HEK293 (cell line): ENCODE results near the gene TRIM2.

ENCODE experiments used
- KLF10 ChIP-seq: fragments of 450-650 bp; IDR thresholded peaks from 2 replicates; pipeline ENCODE4 v1.5.1; 2018; ENCODE audit warnings: missing biosample characterization, mild to moderate bottlenecking, missing genetic modification characterization
- ZNF175 ChIP-seq: fragments of 450-650 bp; formaldehyde crosslinking; IDR thresholded peaks from 2 replicates; pipeline ENCODE4 v1.5.1; 2016; ENCODE audit warnings: missing biosample characterization, missing genetic modification characterization
- TF ChIP-seq, protein P1 (sequence below): fragments of 450-650 bp; formaldehyde crosslinking; IDR thresholded peaks from 2 replicates; pipeline ENCODE4 v1.5.1; 2016; ENCODE audit warnings: missing biosample characterization, missing genetic modification characterization
- TF ChIP-seq, protein P2 (sequence below): fragments of 450-650 bp; formaldehyde crosslinking; IDR thresholded peaks from 2 replicates; pipeline ENCODE4 v1.5.1; 2016; ENCODE audit warnings: missing biosample characterization, missing genetic modification characterization
- TF ChIP-seq, protein P3 (sequence below): fragments of 450-650 bp; formaldehyde crosslinking; IDR thresholded peaks from 2 replicates; pipeline ENCODE4 v1.5.1; 2016; ENCODE audit warnings: missing biosample characterization, missing genetic modification characterization

DNA sequence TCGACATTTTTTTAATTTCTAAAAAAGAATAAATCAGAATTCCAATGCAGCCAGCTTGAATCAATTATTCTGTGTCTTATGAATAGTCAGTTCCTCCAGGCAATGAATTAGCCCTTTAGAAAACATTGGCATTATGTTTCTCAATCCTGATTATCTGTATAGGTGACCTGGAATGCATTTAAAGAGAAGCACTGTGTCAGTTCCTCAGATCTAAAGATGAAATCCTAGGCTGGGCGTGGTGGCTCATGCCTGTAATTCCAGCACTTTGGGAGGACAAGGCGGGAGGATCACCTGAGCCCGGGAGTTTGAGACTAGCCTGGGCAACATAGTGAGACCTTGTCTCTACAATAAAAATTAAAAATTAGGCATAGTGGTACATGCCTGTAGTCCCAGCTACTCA lies 183.7 kb downstream of the TRIM2 start:
- TF ChIP-seq KLF10 (tag by site-specific recombination): no peak
- TF ChIP-seq ZNF175 (tag by site-specific recombination): no peak
- TF ChIP-seq, protein P1, sequence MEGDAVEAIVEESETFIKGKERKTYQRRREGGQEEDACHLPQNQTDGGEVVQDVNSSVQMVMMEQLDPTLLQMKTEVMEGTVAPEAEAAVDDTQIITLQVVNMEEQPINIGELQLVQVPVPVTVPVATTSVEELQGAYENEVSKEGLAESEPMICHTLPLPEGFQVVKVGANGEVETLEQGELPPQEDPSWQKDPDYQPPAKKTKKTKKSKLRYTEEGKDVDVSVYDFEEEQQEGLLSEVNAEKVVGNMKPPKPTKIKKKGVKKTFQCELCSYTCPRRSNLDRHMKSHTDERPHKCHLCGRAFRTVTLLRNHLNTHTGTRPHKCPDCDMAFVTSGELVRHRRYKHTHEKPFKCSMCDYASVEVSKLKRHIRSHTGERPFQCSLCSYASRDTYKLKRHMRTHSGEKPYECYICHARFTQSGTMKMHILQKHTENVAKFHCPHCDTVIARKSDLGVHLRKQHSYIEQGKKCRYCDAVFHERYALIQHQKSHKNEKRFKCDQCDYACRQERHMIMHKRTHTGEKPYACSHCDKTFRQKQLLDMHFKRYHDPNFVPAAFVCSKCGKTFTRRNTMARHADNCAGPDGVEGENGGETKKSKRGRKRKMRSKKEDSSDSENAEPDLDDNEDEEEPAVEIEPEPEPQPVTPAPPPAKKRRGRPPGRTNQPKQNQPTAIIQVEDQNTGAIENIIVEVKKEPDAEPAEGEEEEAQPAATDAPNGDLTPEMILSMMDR (tag by site-specific recombination): no peak
- TF ChIP-seq, protein P2, sequence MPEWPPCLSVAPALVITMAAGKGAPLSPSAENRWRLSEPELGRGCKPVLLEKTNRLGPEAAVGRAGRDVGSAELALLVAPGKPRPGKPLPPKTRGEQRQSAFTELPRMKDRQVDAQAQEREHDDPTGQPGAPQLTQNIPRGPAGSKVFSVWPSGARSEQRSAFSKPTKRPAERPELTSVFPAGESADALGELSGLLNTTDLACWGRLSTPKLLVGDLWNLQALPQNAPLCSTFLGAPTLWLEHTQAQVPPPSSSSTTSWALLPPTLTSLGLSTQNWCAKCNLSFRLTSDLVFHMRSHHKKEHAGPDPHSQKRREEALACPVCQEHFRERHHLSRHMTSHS (tag by site-specific recombination): no peak
- TF ChIP-seq, protein P3, sequence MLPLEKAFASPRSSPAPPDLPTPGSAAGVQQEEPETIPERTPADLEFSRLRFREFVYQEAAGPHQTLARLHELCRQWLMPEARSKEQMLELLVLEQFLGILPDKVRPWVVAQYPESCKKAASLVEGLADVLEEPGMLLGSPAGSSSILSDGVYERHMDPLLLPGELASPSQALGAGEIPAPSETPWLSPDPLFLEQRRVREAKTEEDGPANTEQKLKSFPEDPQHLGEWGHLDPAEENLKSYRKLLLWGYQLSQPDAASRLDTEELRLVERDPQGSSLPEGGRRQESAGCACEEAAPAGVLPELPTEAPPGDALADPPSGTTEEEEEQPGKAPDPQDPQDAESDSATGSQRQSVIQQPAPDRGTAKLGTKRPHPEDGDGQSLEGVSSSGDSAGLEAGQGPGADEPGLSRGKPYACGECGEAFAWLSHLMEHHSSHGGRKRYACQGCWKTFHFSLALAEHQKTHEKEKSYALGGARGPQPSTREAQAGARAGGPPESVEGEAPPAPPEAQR (tag by site-specific recombination): no peak
